Fibroblast of lung (primary cell): ENCODE data around the gene SMG7. TPM values are rescaled to one million over a fixed set of nuclear protein-coding genes. Genes with fewer than 3 reads are reported as not detected.
A peak's percentile ranks its signal among the peaks of the same experiment; 100 is the strongest.

Experiments
- DNase-seq, 2 donors: peaks; one replicate each; pipeline versions ENCODE4 v3.0.0 to v3.0.0-alpha.2; 2010; ENCODE audit warnings: low read depth in 2 of 2
- H2AFZ ChIP-seq: 2 replicates; pipeline ENCODE4 v1.5.1; 2012; ENCODE audit warnings: low read length, control low read depth, inconsistent platforms
- H3K27ac ChIP-seq: 2 replicates; pipeline ENCODE4 v1.5.1; 2011; ENCODE audit warnings: low read length, control low read depth; ENCODE audit not compliant: insufficient read depth
- H3K27me3 ChIP-seq: 2 replicates; pipeline ENCODE4 v1.5.1; 2011; ENCODE audit warnings: mild to moderate bottlenecking, low read length; ENCODE audit not compliant: control insufficient read depth, insufficient read depth
- H3K36me3 ChIP-seq: 2 replicates; pipeline ENCODE4 v1.5.1; 2011; ENCODE audit warnings: low read length; ENCODE audit not compliant: control insufficient read depth, insufficient read depth
- H3K4me1 ChIP-seq: 2 replicates; pipeline ENCODE4 v1.5.1; 2011; ENCODE audit warnings: low read length; ENCODE audit not compliant: control insufficient read depth, insufficient read depth; ENCODE audit errors: extremely low read depth
- H3K4me2 ChIP-seq: 2 replicates; pipeline ENCODE4 v1.5.1; 2011; ENCODE audit warnings: low read length, control low read depth; ENCODE audit not compliant: insufficient read depth; ENCODE audit errors: extremely low read depth
- H3K4me3 ChIP-seq, 4 experiments: fragments of 200-600 bp in 1 of 4; sonication (generic) in 1 of 4; replicated peaks in 1 of 4; 2 replicates each; pipeline ENCODE4 v1.5.1; 2011 to 2016; ENCODE audit warnings: low read length in 4 of 4, low read depth in 3 of 4, mild to moderate bottlenecking in 3 of 4, control low read depth in 2 of 4, inconsistent platforms in 1 of 4, mixed read lengths in 1 of 4; ENCODE audit not compliant: insufficient read depth in 1 of 4; ENCODE audit errors: control extremely low read depth in 1 of 4
- H3K79me2 ChIP-seq: 2 replicates; pipeline ENCODE4 v1.5.1; 2012; ENCODE audit warnings: mild to moderate bottlenecking, low read length, inconsistent platforms; ENCODE audit not compliant: control insufficient read depth, insufficient read depth
- H3K9ac ChIP-seq: 2 replicates; pipeline ENCODE4 v1.5.1; 2011; ENCODE audit warnings: mild to moderate bottlenecking, low read length, control low read depth; ENCODE audit not compliant: insufficient read depth
- H3K9me3 ChIP-seq: 2 replicates; pipeline ENCODE4 v1.5.1; 2012; ENCODE audit warnings: low read depth, low read length; ENCODE audit not compliant: control insufficient read depth, insufficient read depth
- H4K20me1 ChIP-seq: 2 replicates; pipeline ENCODE4 v1.5.1; 2011; ENCODE audit warnings: low read length; ENCODE audit not compliant: control insufficient read depth, insufficient read depth; ENCODE audit errors: extremely low read depth
- EZH2 ChIP-seq: IDR thresholded peaks from 2 replicates; pipeline ENCODE4 v1.5.1; 2012; ENCODE audit warnings: low read length, control low read depth, mild to moderate bottlenecking; ENCODE audit errors: missing control alignments
- polyA plus RNA-seq, 2 donors: library from polyadenylated mRNA; depleted of rRNA in 1 of 2; stranded (reverse) in 1 of 2; unstranded in 1 of 2; fragments of >200 nt; gene quantifications; 2 replicates each; pipeline ENCODE4 v1.2.1, GENCODE V29; 2011 to 2012; ENCODE audit warnings: missing spikeins in 1 of 2
- total RNA-seq: library from RNA; depleted of rRNA; stranded (reverse); fragments of >200 nt; gene quantifications from 2 replicates; pipeline ENCODE4 v1.2.1, GENCODE V29; 2014
- TF ChIP-seq, protein P1 (sequence below), 2 donors: IDR thresholded peaks in 1 of 2; conservative IDR thresholded peaks in 1 of 2; 1 replicate in 1 of 2; 2 replicates in 1 of 2; pipeline ENCODE4 v1.5.1; 2011 to 2012; ENCODE audit warnings: low read length in 2 of 2, control low read depth in 1 of 2, inconsistent platforms in 1 of 2, low read depth in 1 of 2, mild to moderate bottlenecking in 1 of 2

The SMG7 gene
- total and polyA plus RNA-seq, 2 donors (not counting 1 experiment from before 2014, with no cell fraction given): 23.1 to 30.7 TPM

DNA sequence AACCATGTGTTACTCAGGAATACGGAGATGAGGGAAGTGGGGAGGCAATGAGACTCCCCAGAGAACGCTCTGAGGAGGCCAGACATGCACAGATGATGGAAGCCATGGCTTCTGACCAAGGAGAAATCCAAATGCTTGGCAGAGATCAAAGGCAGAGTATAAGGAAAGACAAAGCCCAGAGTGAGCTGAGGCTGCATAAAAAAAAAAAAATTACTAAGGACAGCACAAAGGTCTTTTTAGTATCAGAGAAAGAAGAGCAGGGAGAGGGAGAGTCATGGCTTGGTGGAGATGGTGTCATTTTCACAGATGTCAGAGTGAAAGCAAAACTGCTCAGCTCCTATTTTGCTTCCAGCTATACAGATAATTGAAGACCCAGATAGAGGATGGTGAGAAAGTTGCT, 126.1 kb downstream of the SMG7 start:
- Histone ChIP-seq H2AFZ (no peak overlapping the region), H3K9ac (no peak overlapping the region), H3K9me3 (no peaks in the 10 kb centered on the region), H3K4me2 (no peak overlapping the region), H3K79me2 (no peaks in the 10 kb centered on the region), H3K27ac (no peak overlapping the region), H3K4me3 (no peak overlapping the region), H3K27me3 (no peaks in the 10 kb centered on the region), H3K4me1 (no peaks in the 10 kb centered on the region), H3K36me3 (no peaks in the 10 kb centered on the region), H4K20me1 (no peaks in the 10 kb centered on the region)
- DNase-seq: no peak
- TF ChIP-seq EZH2: no peak
- TF ChIP-seq, protein P1, sequence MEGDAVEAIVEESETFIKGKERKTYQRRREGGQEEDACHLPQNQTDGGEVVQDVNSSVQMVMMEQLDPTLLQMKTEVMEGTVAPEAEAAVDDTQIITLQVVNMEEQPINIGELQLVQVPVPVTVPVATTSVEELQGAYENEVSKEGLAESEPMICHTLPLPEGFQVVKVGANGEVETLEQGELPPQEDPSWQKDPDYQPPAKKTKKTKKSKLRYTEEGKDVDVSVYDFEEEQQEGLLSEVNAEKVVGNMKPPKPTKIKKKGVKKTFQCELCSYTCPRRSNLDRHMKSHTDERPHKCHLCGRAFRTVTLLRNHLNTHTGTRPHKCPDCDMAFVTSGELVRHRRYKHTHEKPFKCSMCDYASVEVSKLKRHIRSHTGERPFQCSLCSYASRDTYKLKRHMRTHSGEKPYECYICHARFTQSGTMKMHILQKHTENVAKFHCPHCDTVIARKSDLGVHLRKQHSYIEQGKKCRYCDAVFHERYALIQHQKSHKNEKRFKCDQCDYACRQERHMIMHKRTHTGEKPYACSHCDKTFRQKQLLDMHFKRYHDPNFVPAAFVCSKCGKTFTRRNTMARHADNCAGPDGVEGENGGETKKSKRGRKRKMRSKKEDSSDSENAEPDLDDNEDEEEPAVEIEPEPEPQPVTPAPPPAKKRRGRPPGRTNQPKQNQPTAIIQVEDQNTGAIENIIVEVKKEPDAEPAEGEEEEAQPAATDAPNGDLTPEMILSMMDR (conservative IDR thresholded peaks at IDR 0.05 in 1 of 2, IDR thresholded peaks at IDR 0.05 in 1 of 2; ENCODE audit: low read depth in 1 of 2, low read length in 2 of 2): no peak

DNA sequence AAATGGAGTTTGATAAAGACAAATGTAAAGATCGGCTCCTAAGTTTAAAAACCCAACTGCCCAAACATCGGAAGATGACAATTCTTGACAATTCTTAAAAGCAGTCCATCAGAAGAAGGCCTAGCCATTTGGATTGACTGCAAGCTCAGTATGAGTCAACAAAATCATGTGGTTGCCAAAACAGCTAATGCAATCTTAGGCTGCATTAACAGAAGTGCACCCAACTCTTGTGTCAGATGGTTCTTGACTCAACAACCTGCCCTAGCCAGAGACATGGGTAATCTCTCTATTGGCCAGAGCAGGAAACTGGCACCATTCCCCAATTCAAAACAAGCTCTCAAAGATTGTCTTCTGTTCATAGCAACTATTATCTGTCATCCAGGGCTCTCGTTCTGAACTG, 127.8 kb downstream of the SMG7 start:
- no peaks in the 10 kb centered on the region for H3K27me3 ChIP-seq
- TF ChIP-seq, protein P1 (conservative IDR thresholded peaks at IDR 0.05 in 1 of 2, IDR thresholded peaks at IDR 0.05 in 1 of 2; ENCODE audit: low read depth in 1 of 2, low read length in 2 of 2): no peak
- TF ChIP-seq EZH2: no peak
- H2AFZ ChIP-seq: no peak overlapping the region
- H3K4me3 ChIP-seq: no peak overlapping the region
- no peak overlapping the region for H3K4me2 ChIP-seq
- no peaks in the 10 kb centered on the region for H3K9me3 ChIP-seq
- peaks cover 5% of the 10 kb centered on the region for H3K4me1 ChIP-seq
- no peak overlapping the region for H3K9ac ChIP-seq
- H4K20me1 ChIP-seq: no peaks in the 10 kb centered on the region
- H3K79me2 ChIP-seq: no peaks in the 10 kb centered on the region
- no peaks in the 10 kb centered on the region for H3K36me3 ChIP-seq
- peak; percentile 89 to 90 for DNase-seq
- H3K27ac ChIP-seq: no peak overlapping the region

DNA sequence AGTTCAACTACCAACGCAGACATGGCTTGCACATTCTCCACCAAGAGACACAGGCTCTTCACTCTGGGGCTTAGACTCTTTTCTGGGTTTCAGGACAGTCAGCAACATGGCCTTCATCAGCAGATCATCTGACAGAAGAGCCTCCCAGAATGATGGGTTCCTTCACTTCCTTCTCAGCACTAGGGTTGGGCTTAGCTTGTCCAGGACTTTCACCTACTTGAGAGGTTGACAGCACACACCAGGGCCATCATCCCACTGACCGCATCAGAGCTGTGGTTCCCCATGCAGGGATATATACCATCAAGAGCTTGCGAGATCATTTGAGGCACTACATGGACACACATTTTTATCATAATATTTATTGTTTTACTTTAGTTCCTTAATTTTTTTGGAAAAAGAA, 128.3 kb downstream of the SMG7 start:
- Histone ChIP-seq H2AFZ (no peak overlapping the region), H3K4me2 (no peak overlapping the region), H3K9ac (no peak overlapping the region), H3K9me3 (no peaks in the 10 kb centered on the region), H3K4me1 (peaks cover 5% of the 10 kb centered on the region), H3K36me3 (no peaks in the 10 kb centered on the region), H3K79me2 (no peaks in the 10 kb centered on the region), H3K27ac (peak overlapping the region; percentile 34), H4K20me1 (no peaks in the 10 kb centered on the region), H3K4me3 (no peak overlapping the region), H3K27me3 (no peaks in the 10 kb centered on the region)
- no peak for DNase-seq
- TF ChIP-seq, protein P1 (conservative IDR thresholded peaks at IDR 0.05 in 1 of 2, IDR thresholded peaks at IDR 0.05 in 1 of 2; ENCODE audit: low read depth in 1 of 2, low read length in 2 of 2): no peak
- TF ChIP-seq EZH2: no peak
